GM12878 (cell line): ENCODE measurements around the gene MTFR1L. TPM values are rescaled to one million over a fixed set of nuclear protein-coding genes. Genes with fewer than 3 reads are reported as not detected.
A peak's percentile ranks its signal among the peaks of the same experiment; 100 is the strongest.

Experiments
- EGR1 ChIP-seq, 2 experiments: IDR thresholded peaks; 1 replicate in 1 of 2; 2 replicates in 1 of 2; pipeline ENCODE4 v1.6.1; 2011 to 2012; ENCODE audit warnings: low read depth in 2 of 2, low read length in 2 of 2, borderline replicate concordance in 1 of 2, mild to moderate bottlenecking in 1 of 2, moderate library complexity in 1 of 2
- SPI1 ChIP-seq: IDR thresholded peaks from 2 replicates; pipeline ENCODE4 v1.6.1; 2011; ENCODE audit warnings: low read depth, mild to moderate bottlenecking, low read length, moderate library complexity, borderline replicate concordance; ENCODE audit not compliant: insufficient read depth
- polyA plus RNA-seq, 11 experiments: library from polyadenylated mRNA; depleted of rRNA in 4 of 11; unstranded in 6 of 11; stranded (reverse) in 5 of 11; fragments of >200 nt; fragmentation: Nextera tagmentation in 4 of 11; fragmentation: Illumina TruSeq in 1 of 11; extraction: Ambion mirVana in 4 of 11; extraction: Trizol in 1 of 11; gene quantifications; 1 replicate in 1 of 11; 2 replicates in 10 of 11; pipeline versions ENCODE4 v1.2.1 to v1.2.3, GENCODE V29; 2011 to 2016; ENCODE audit warnings: inconsistent platforms in 2 of 11, missing spikeins in 2 of 11, low read depth in 1 of 11
- total RNA-seq, 4 experiments: library from RNA; depleted of rRNA in 3 of 4; stranded (reverse); fragments of >200 nt in 3 of 4; fragmentation: Illumina TruSeq in 1 of 4; extraction: Trizol in 1 of 4; gene quantifications; 2 replicates each; pipeline versions ENCODE4 v1.2.1 to v1.2.3, GENCODE V29; 2013 to 2021
- TF ChIP-seq, protein P1 (sequence below): fragments of 450-650 bp; IDR thresholded peaks from 2 replicates; pipeline ENCODE4 v1.6.1; 2018; ENCODE audit warnings: borderline replicate concordance, mild to moderate bottlenecking; ENCODE audit not compliant: partially characterized antibody
- TF ChIP-seq, protein P2 (sequence below): fragments of 450-650 bp; formaldehyde crosslinking; IDR thresholded peaks from 2 replicates; pipeline ENCODE4 v1.4.0; 2022; ENCODE audit warnings: mild to moderate bottlenecking, moderate library complexity

MTFR1L gene
- total and polyA plus RNA-seq, 10 of the 15 experiments (the other 5 are each of a cell fraction or from before 2014, with no cell fraction given), result 16.9 to 44.2 (median 30.3) TPM

DNA sequence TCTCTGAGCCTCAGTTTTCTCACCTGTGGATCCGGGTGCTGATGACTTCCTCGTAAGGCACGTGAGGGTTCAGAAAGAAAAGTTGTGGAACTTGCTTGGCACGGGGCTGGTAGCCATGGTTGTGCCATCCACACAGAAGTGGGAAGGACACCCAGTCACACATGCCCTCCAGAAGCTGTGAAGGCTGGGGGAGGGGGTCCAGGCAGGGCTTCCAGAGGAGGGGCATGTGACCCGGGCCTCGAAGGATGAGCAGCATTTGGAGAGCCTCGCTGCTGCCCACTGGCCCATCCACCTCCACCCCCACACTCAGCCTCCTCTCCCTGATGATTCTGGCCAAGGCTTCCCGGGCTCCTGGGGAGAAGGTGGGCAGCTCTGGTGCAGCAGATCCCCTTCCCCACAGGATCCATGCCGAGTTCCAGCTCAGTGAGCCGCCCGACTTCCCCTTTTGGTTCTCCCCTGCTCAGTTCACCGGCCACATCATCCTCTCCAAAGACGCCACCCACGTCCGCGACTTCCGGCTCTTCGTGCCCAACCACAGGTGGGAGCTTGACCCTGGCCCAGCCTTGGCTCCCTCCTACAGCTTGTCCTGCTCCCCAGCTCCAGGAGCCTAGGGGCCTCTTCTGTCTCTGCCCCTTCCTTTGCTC lies 10.3 kb upstream of the MTFR1L start (continued):
- TF ChIP-seq, protein P1, sequence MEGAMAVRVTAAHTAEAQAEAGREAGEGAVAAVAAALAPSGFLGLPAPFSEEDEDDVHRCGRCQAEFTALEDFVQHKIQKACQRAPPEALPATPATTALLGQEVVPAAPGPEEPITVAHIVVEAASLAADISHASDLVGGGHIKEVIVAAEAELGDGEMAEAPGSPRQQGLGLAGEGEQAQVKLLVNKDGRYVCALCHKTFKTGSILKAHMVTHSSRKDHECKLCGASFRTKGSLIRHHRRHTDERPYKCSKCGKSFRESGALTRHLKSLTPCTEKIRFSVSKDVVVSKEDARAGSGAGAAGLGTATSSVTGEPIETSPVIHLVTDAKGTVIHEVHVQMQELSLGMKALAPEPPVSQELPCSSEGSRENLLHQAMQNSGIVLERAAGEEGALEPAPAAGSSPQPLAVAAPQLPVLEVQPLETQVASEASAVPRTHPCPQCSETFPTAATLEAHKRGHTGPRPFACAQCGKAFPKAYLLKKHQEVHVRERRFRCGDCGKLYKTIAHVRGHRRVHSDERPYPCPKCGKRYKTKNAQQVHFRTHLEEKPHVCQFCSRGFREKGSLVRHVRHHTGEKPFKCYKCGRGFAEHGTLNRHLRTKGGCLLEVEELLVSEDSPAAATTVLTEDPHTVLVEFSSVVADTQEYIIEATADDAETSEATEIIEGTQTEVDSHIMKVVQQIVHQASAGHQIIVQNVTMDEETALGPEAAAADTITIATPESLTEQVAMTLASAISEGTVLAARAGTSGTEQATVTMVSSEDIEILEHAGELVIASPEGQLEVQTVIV, result no peak
- 0 out of 3 replicates have a peak, but pooled peaks of 1 of the 2 experiments have one; percentile 39 for TF ChIP-seq EGR1 (IDR thresholded peaks at IDR 0.05; ENCODE audit: borderline replicate concordance in 1 of 2, low read depth in 2 of 2, low read length in 2 of 2)
- peak; percentile 89 for TF ChIP-seq SPI1
- TF ChIP-seq, protein P2, sequence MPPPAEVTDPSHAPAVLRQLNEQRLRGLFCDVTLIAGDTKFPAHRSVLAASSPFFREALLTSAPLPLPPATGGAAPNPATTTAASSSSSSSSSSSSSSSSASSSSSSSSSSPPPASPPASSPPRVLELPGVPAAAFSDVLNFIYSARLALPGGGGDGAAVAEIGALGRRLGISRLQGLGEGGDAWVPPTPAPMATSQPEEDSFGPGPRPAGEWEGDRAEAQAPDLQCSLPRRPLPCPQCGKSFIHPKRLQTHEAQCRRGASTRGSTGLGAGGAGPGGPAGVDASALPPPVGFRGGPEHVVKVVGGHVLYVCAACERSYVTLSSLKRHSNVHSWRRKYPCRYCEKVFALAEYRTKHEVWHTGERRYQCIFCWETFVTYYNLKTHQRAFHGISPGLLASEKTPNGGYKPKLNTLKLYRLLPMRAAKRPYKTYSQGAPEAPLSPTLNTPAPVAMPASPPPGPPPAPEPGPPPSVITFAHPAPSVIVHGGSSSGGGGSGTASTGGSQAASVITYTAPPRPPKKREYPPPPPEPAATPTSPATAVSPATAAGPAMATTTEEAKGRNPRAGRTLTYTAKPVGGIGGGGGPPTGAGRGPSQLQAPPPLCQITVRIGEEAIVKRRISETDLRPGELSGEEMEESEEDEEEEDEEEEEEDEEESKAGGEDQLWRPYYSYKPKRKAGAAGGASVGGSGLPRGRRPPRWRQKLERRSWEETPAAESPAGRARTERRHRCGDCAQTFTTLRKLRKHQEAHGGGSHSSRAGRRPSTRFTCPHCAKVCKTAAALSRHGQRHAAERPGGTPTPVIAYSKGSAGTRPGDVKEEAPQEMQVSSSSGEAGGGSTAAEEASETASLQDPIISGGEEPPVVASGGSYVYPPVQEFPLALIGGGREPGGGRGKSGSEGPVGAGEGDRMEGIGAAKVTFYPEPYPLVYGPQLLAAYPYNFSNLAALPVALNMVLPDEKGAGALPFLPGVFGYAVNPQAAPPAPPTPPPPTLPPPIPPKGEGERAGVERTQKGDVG (CRISPR knock-in tag), result no peak
- TF ChIP-seq, all 136 proteins: peak for 14
